SKM-1 (cell line): ENCODE measurements around the gene ADAMTS7.
"Not testable (repeated sequence)": the region's sequence is repeated elsewhere in the genome, so short reads cannot be mapped to it uniquely, and the experiment has no call there.

ENCODE experiments used
- DNase-seq: peaks from one replicate; lab custom pipeline; 2025; ENCODE audit not compliant: unreplicated experiment; lab: John Stamatoyannopoulos, UW

The ADAMTS7 gene

GRCh38 chr15:78767331-78767951 lies 43.8 kb downstream of the ADAMTS7 start:
- no peak for DNase-seq

- DNase-seq: not testable (repeated sequence)
Observed at GRCh38 chr15:78766641-78767071, 44.6 kb downstream of the ADAMTS7 start.

GRCh38 chr15:78766041-78766440 lies 45.2 kb downstream of the ADAMTS7 start:
- no peak for DNase-seq

GRCh38 chr15:78765154-78765860 lies 46.0 kb downstream of the ADAMTS7 start:
- not testable (repeated sequence) for DNase-seq

- not testable (repeated sequence) for DNase-seq
Observed at GRCh38 chr15:78764340-78765153, 46.7 kb downstream of the ADAMTS7 start.

DNA sequence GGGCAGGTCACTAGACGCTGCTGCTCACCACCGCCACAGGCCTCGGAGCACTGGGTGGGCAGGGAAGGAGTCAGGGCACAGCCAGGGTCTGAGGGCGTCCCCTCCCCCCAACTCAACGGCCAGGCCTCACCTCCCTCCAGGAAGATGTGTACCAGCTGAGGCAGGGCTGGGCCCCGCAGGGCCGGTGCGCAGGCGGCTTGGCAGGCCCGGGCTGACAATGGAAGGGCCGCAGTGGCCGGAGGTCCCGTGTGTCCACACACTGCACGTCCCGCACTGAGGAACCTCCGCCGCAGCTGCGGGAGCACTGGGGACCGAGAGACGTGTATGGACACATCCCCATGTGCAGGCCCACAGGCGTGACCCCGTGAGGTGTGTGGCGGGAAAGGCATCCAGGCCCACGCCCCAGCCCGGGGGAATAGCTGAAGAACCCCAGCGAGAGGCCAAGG lies 47.4 kb downstream of the ADAMTS7 start:
- DNase-seq: no peak

DNA sequence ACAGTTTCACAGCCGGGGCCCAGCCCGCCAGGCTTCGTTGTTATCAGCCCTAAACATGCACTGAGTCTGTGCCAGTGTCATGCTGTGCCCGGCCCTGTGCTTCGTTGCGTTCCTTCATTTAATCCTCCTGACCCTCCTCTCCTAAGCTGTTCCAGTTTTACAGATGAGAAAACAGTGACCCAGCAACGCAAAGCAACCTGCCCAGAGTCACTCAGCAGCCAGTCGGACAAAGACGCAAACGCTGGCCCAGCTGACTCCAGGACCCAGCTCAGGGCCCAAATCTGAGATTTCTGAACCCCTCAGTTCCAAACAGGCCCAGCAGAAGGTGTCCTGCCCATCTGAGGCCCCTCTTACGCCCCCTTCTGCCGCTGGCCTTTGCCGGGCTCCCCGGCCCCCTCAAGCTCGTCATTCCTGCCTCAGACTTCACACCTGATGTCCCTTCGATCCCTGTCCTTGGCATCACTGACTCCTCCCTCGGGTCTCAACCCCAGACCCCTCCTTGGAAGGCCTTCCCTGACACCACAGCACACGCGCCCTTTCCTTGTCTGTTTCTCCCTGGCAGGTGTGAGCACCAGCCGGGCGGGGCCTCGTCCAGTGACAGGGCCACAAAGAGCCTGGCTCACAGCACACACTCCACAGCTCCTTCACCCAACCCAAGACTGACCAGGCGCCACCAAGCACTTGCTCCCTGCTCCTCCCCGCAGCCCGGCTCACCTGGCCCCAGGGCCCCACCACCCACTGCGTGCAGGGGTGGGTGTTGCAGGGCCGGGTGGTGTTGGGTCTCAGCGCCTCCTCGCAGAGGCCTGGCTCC lies 48.1 kb downstream of the ADAMTS7 start:
- no peak for DNase-seq

DNA sequence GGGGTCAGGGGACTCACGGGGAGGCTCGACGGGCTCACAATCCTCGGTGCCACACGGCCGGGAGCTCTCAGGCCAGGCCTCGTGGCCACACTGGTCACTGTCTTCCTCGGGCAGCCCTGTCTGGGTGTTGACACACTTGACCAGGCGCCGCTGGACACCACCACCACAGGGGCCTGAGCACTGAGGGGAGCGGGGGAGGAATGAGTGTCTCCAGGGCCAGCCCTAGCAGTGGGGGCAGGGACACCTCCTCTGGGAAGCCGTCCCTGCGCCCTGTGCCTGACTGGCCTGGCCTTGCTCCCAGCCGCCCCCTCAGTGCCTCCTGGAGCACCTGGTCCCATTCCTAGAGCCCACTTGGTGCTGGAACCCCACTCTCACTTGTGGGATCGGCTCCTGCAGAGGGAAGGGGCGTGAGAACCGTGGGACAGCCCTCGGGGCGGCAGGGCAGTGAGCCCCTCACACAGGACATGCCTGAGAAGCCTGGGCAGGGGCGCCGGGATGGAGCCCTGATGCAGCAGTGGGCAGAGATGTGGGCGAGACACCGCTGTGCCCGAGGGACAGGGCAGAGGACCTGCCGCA lies 48.8 kb downstream of the ADAMTS7 start:
- not testable (repeated sequence) for DNase-seq

DNA sequence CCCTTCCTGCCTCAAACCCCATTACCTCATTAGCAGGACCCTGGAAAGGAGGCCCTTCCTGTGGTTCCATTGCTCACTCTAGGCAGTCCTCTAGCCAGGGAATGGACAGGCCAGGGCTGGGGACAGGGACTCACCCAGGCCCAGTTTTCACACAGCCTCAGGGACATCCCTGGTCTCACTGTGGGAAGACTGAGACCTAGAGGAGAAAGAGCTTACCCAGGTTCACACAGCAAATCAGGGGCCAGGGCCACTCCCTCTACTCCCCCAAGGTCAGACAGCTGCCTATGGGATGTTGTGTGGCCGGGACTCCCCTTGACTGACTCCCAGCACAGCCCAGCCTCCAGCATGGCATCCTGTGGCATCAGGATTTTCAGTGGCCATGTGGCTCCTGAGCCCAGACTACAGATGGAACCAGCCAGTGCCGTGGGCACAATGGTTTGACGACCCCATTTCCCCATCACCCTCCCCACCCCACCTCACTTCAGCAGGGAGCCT lies 49.3 kb downstream of the ADAMTS7 start:
- no peak for DNase-seq

DNA sequence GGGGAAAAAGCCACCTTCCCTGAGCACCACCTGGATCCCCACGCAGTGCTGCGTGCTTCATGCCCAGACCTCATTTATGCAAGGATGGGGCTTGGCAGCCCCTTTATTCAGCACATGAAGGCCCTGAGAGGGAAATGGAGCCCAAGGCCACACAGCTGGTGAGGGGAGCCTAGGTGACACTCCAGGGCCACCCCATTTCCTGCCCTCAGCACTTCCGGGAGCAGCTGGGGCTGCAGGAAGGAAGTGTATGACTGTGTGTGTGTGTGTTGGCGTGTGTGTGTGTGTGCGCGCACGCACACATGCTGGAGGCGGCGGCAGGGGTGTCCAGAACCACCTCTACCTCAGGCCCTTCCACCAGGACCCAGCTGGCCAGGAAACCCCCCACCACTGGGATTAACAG lies 49.8 kb downstream of the ADAMTS7 start:
- DNase-seq: not testable (repeated sequence)

GRCh38 chr15:78761020-78761419 lies 50.2 kb downstream of the ADAMTS7 start:
- no peak for DNase-seq

GRCh38 chr15:78760091-78760882 lies 51.0 kb downstream of the ADAMTS7 start:
- DNase-seq: not testable (repeated sequence)

DNA sequence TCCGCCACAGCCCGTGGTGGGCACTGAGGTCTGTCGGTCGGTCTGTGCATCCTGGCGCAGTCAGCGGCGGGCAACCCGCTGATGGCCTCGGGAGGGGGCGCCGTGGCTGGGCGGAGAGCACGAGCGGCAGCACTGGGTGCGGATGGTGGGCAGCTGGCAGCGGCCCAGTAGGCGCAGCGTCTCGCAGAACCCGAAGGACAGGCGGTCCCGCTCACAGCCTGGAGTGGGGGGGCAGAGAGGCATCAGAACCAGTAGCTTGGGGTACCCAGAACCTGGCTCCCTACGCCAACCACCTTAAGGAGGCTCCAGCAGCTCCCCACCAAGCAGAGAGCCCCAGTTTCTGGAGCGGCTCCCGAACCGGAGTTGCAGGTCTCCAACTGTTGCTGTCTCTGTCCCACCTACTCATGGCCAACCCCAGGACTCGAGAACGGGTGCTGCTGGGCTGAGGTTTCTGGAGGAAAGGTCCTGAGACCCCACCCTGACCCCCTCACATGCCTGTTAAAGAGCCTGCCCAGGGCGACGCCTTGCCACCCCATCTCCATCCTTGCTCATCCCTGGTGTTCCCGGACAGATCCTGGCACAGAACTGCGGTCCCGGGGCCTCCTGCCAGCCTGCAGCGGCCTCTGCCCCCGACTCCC lies 51.8 kb downstream of the ADAMTS7 start:
- not testable (repeated sequence) for DNase-seq

GRCh38 chr15:78758486-78759200 lies 52.6 kb downstream of the ADAMTS7 start:
- not testable (repeated sequence) for DNase-seq

DNA sequence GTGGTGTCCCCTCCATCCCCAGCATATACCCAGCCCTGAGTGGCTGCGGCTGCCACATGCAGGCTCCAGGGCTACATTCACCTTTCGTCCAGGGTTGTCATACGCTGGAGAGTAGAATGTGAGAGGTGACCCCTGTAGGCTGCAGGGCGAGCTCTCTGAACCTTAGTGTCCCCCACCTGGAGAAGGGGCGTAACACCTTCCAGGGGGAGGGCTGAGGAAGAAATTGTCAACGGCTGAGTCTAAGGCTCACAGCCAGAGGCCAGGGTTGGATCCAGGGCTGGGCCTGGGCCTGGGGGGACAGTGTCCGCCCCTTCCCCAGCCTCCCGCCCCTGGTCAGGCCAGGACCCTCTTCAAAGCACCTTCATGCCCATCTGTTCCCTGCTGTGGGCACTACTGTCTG lies 53.2 kb downstream of the ADAMTS7 start:
- not testable (repeated sequence) for DNase-seq

DNA sequence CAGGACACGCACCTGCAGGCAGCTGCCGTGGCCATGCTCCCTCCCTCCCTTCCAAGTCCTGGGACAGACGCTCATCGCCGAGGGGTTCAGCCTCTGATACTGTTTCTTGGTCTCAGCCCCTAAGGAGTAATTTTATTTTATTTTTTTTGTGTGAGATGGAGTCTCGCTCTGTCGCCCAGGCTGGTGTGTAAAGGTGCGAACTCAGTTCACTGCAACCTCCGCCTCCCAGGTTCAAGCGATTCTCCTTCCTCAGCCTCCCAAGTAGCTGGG lies 53.7 kb downstream of the ADAMTS7 start:
- no peak for DNase-seq

DNA sequence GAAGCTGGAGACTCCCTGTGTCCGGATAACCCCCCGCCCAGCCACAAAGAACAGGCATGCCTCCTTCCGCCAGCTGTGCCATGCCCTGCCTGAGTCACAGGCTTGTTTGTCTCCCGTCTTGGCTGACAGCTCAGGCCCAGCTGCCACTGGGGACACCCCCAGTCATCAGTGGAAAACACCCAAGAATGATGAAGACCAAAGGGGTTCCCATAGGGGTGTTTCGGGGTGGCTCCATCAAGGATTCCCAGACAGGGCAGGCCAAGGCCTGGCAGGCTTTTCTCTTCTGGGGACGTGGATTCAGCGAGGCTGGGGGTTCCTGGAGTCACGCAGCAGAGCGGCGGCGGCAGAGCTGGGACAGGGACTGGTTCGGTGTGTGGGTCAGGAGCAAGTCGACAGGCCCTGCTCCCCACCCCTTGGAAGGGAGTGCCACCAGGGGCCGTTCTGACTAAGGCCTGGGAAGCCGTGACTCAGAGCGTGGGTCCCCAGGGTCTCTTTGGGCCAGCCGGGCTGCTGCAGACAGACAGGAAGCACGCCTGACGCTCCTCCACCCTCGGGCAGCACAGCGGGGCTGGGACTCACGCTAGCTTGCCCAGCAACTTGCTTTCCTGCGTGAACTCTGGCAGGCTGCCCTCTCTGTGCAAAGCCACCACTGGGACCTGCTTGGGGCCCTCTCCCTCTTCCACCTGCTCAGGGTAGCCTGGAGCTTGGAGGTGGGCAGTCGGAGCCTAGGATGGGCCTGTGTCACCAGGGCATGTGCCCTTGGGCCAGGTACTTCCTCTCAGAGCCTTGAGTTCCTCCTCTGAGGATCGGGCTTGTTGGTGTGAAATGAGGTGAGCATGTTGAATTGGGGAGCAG lies 54.3 kb downstream of the ADAMTS7 start:
- DNase-seq: not testable (repeated sequence)
